CD14-positive monocyte (primary cell): Measurements from ENCODE around the gene SLC35G6. TPM values are rescaled to one million over a fixed set of nuclear protein-coding genes. Genes with fewer than 3 reads are reported as not detected.

Source experiments
- DNase-seq, 3 donors: peaks; one replicate each; pipeline ENCODE4 v3.0.0-alpha.2; 2011 to 2022
- H2AFZ ChIP-seq: 2 replicates; pipeline ENCODE4 v1.6.0; 2012; ENCODE audit warnings: mild to moderate bottlenecking, low read depth, low read length, inconsistent platforms; ENCODE audit not compliant: insufficient read depth, poor library complexity, severe bottlenecking
- H3K27ac ChIP-seq, 2 donors: 1 replicate in 1 of 2; 2 replicates in 1 of 2; pipeline ENCODE4 v1.5.1; 2012 to 2013; ENCODE audit warnings: low read length in 2 of 2, control low read depth in 1 of 2, inconsistent platforms in 1 of 2, low read depth in 1 of 2, mild to moderate bottlenecking in 1 of 2
- H3K27me3 ChIP-seq, 2 donors: one replicate each; pipeline versions ENCODE4 v1.6.0 to v1.6.1; 2011 to 2013; ENCODE audit warnings: low read length in 2 of 2; ENCODE audit not compliant: control insufficient read depth in 2 of 2, insufficient read depth in 2 of 2
- H3K36me3 ChIP-seq, 2 donors: replicated peaks in 1 of 2; 1 replicate in 1 of 2; 2 replicates in 1 of 2; pipeline versions ENCODE4 v1.5.1 to v1.6.1; 2012 to 2013; ENCODE audit warnings: low read length in 2 of 2, control low read depth in 1 of 2, inconsistent platforms in 1 of 2, mild to moderate bottlenecking in 1 of 2; ENCODE audit not compliant: insufficient read depth in 2 of 2, control insufficient read depth in 1 of 2
- H3K4me1 ChIP-seq, 2 donors: 1 replicate in 1 of 2; 2 replicates in 1 of 2; pipeline versions ENCODE4 v1.5.1 to v1.6.1; 2012 to 2013; ENCODE audit warnings: low read length in 2 of 2, control low read depth in 1 of 2, inconsistent platforms in 1 of 2, mild to moderate bottlenecking in 1 of 2, moderate library complexity in 1 of 2; ENCODE audit not compliant: insufficient read depth in 2 of 2, control insufficient read depth in 1 of 2
- H3K4me2 ChIP-seq: replicated peaks from 2 replicates; pipeline ENCODE3; 2012; ENCODE audit warnings: low read length, moderate library complexity, mild to moderate bottlenecking; ENCODE audit not compliant: poor library complexity, severe bottlenecking; ENCODE audit errors: extremely low read depth
- H3K4me3 ChIP-seq, 3 experiments: fragments of 200-600 bp in 1 of 3; sonication (generic) in 1 of 3; replicated peaks in 1 of 3; 1 replicate in 2 of 3; 2 replicates in 1 of 3; pipeline ENCODE4 v1.5.1; 2011 to 2013; ENCODE audit warnings: low read length in 3 of 3, mild to moderate bottlenecking in 3 of 3, control low read depth in 2 of 3, low read depth in 2 of 3, inconsistent platforms in 1 of 3, moderate library complexity in 1 of 3
- H3K79me2 ChIP-seq: 2 replicates; pipeline ENCODE4 v1.6.0; 2012; ENCODE audit warnings: mild to moderate bottlenecking, control low read depth, inconsistent platforms, low read length, moderate library complexity; ENCODE audit not compliant: insufficient read depth
- H3K9ac ChIP-seq: 2 replicates; pipeline ENCODE4 v1.6.0; 2017; ENCODE audit warnings: low read length, mild to moderate bottlenecking; ENCODE audit not compliant: insufficient read depth, poor library complexity, severe bottlenecking
- H3K9me3 ChIP-seq, 2 donors: replicated peaks in 1 of 2; 1 replicate in 1 of 2; 2 replicates in 1 of 2; pipeline versions ENCODE4 v1.5.1 to v1.6.1; 2012 to 2013; ENCODE audit warnings: low read length in 2 of 2, control low read depth in 1 of 2; ENCODE audit not compliant: control insufficient read depth in 1 of 2, insufficient read depth in 1 of 2
- H4K20me1 ChIP-seq: 2 replicates; pipeline ENCODE4 v1.6.0; 2012; ENCODE audit warnings: mild to moderate bottlenecking, low read length, control low read depth, moderate library complexity; ENCODE audit not compliant: insufficient read depth
- H3K27ac Mint-ChIP-seq, 7 donors: one replicate each; pipeline ENCODE4 v1.8.0; 2020; ENCODE audit warnings: mild to moderate bottlenecking in 7 of 7, mixed read lengths in 7 of 7, moderate library complexity in 6 of 7, inconsistent platforms in 2 of 7
- H3K27me3 Mint-ChIP-seq, 3 donors: one replicate each; pipeline ENCODE4 v1.8.0; 2021 to 2022; ENCODE audit warnings: low read depth in 3 of 3, mild to moderate bottlenecking in 3 of 3, mixed read lengths in 3 of 3, moderate library complexity in 3 of 3, inconsistent platforms in 1 of 3
- H3K36me3 Mint-ChIP-seq, 2 donors: one replicate each; pipeline ENCODE4 v1.8.0; 2020; ENCODE audit warnings: mixed read lengths in 2 of 2, inconsistent platforms in 1 of 2, mild to moderate bottlenecking in 1 of 2
- H3K4me1 Mint-ChIP-seq: one replicate; pipeline ENCODE4 v1.8.0; 2020; ENCODE audit warnings: mild to moderate bottlenecking, mixed read lengths
- H3K4me3 Mint-ChIP-seq, 2 donors: one replicate each; pipeline ENCODE4 v1.8.0; 2020; ENCODE audit warnings: mild to moderate bottlenecking in 2 of 2, mixed read lengths in 2 of 2, moderate library complexity in 1 of 2
- H3K9me3 Mint-ChIP-seq, 7 donors: one replicate each; pipeline ENCODE4 v1.8.0; 2020 to 2022; ENCODE audit warnings: mixed read lengths in 7 of 7, mild to moderate bottlenecking in 6 of 7, moderate library complexity in 6 of 7, inconsistent platforms in 2 of 7
- WGBS: methylation state at CpG from one replicate; pipeline ENCODE4 v1.1.5; 2013; ENCODE audit warnings: missing lambda C conversion rate; ENCODE audit not compliant: insufficient coverage; 5-methylcytosine and 5-hydroxymethylcytosine counted together
- intact Hi-C, 2 donors: fragments of 100-400 bp; cut with micrococcal nuclease; formaldehyde crosslinking; loops; one replicate each; pipeline versions ENCODE4 v1.15.0 to v1.15.1; 2023
- polyA plus RNA-seq, 3 donors: library from polyadenylated mRNA; depleted of rRNA in 1 of 3; unstranded in 2 of 3; stranded (reverse) in 1 of 3; fragments of 300-500 nt in 2 of 3; fragments of >200 nt in 1 of 3; fragmentation: Illumina TruSeq in 2 of 3; gene quantifications; 1 replicate in 2 of 3; 2 replicates in 1 of 3; pipeline ENCODE4 v1.2.3, GENCODE V29; 2012 to 2021
- TF ChIP-seq, protein P1 (sequence below): fragments of 200-600 bp; IDR thresholded peaks from one replicate; pipeline ENCODE4 v1.8.0; 2022; ENCODE audit warnings: antibody characterized with exemption, mild to moderate bottlenecking

The SLC35G6 gene
- polyA plus RNA-seq, 3 donors = not detected

DNA sequence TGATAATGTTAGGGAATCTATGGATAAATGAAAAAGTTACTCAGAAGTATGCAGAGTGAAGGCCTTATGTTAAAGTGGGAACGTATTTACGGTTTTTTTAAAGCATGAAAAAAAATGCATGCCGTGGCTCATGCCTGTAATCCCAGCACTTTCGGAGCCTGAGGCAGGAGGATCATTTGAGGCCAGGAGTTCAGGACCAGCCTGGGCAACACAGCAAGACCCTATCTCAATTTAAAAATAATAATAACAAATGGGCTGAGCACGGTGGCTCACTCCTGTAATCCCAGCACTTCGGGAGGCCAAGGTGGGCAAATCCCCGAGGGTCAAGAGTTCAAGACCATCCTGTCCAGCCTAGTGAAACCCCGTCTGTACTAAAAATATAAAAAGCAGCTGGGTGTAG, 8.9 kb downstream of the SLC35G6 start:
- Histone ChIP-seq H3K36me3 (peaks cover 11 to 48% of the 10 kb centered on the region in 2 donors), H3K27me3 (no peaks in the 10 kb centered on the region), H3K4me3 (no peak overlapping the region), H3K4me1 (peaks cover 21 to 35% of the 10 kb centered on the region in 2 donors), H3K27ac (no peak overlapping the region), H3K9ac (no peak overlapping the region), H4K20me1 (peaks cover 100% of the 10 kb centered on the region), H2AFZ (no peak overlapping the region), H3K9me3 (no peaks in the 10 kb centered on the region), H3K4me2 (no peak overlapping the region), H3K79me2 (peaks cover 100% of the 10 kb centered on the region)
- TF ChIP-seq, protein P1, sequence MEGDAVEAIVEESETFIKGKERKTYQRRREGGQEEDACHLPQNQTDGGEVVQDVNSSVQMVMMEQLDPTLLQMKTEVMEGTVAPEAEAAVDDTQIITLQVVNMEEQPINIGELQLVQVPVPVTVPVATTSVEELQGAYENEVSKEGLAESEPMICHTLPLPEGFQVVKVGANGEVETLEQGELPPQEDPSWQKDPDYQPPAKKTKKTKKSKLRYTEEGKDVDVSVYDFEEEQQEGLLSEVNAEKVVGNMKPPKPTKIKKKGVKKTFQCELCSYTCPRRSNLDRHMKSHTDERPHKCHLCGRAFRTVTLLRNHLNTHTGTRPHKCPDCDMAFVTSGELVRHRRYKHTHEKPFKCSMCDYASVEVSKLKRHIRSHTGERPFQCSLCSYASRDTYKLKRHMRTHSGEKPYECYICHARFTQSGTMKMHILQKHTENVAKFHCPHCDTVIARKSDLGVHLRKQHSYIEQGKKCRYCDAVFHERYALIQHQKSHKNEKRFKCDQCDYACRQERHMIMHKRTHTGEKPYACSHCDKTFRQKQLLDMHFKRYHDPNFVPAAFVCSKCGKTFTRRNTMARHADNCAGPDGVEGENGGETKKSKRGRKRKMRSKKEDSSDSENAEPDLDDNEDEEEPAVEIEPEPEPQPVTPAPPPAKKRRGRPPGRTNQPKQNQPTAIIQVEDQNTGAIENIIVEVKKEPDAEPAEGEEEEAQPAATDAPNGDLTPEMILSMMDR = no peak
- Mint-ChIP-seq H3K4me3 (no peak overlapping the region), H3K27ac (no peak overlapping the region), H3K4me1 (peaks cover 59% of the 10 kb centered on the region), H3K9me3 (no peaks in the 10 kb centered on the region), H3K36me3 (peaks cover 46 to 51% of the 10 kb centered on the region in 2 donors), H3K27me3 (peaks cover 0 to 2% (median 1%) of the 10 kb centered on the region in 3 donors)
- DNase-seq = no peak
- WGBS = 67% methylated on average over 3 of the region's 8 CpGs
- intact Hi-C loops = no loop called here

DNA sequence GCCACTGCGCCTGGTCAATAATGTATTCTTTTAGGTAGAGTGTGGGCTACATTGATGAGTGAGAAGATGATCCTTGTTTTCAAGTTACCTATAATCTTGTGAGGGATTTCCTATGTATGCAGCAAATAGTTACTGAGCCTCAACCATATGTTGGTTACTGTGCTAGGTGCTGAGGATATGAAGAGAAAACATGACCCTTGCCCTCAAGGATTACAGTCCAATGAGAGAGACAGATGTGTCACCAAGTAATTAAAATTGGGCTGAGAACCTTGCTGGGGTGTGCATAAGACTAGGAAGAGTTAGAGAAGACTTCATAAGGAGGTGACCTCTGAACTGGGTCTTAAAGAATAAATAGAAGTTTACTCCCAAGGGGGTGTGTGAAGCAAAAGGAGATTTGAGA, 10.3 kb downstream of the SLC35G6 start:
- Histone ChIP-seq H2AFZ (no peak overlapping the region), H3K9ac (no peak overlapping the region), H4K20me1 (peaks cover 100% of the 10 kb centered on the region), H3K9me3 (no peaks in the 10 kb centered on the region), H3K4me2 (no peak overlapping the region), H3K27ac (no peak overlapping the region), H3K36me3 (peaks cover 26 to 63% of the 10 kb centered on the region in 2 donors), H3K4me1 (peaks cover 7 to 21% of the 10 kb centered on the region in 2 donors), H3K27me3 (no peaks in the 10 kb centered on the region), H3K79me2 (peaks cover 96% of the 10 kb centered on the region), H3K4me3 (no peak overlapping the region)
- DNase-seq = no peak
- intact Hi-C loops = no loop called here
- Mint-ChIP-seq H3K36me3 (peaks cover 60 to 65% of the 10 kb centered on the region in 2 donors), H3K4me1 (peaks cover 46% of the 10 kb centered on the region), H3K4me3 (no peak overlapping the region), H3K27ac (peak overlapping the region in 2 of 7 donors; percentile 7 to 48), H3K9me3 (no peaks in the 10 kb centered on the region), H3K27me3 (peaks cover 0 to 5% (median 0%) of the 10 kb centered on the region in 3 donors)
- WGBS = 100% methylated on average over 1 of the region's 1 CpG
- TF ChIP-seq, protein P1 = no peak
